Mammary epithelial cell (primary cell): ENCODE measurements around the gene MAP3K10.

Source experiments
- EZH2 ChIP-seq: IDR thresholded peaks from 2 replicates; pipeline ENCODE4 v1.6.1; 2012; ENCODE audit warnings: low read length, inconsistent platforms, borderline replicate concordance
- TF ChIP-seq, protein P1 (sequence below), 2 donors: IDR thresholded peaks in 1 of 2; conservative IDR thresholded peaks in 1 of 2; 2 replicates each; pipeline ENCODE4 v1.5.1; 2011 to 2012; ENCODE audit warnings: inconsistent platforms in 2 of 2, low read length in 2 of 2, mild to moderate bottlenecking in 2 of 2, control low read depth in 1 of 2, low read depth in 1 of 2; ENCODE audit not compliant: insufficient read depth in 1 of 2; ENCODE audit errors: extremely low read depth in 1 of 2

DNA sequence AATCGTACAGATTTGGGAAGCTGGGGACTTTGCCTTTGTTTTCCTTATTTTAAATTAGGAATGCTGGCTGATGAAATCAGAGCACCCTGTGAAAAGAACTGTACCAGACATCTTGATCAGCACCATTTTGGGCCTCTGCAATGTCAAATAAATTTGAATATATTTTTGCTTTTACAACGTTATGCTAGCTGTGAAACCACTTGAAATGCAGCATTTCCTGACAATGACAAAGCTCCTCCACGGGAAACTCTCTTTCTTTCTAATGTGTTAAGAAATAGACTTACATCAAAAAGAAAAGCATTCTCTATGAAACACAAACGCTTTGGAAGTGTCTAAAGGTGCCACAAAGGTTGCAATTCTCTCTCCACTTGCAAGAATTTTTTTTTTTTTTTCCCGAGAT lies 47.1 kb upstream of the MAP3K10 start:
- TF ChIP-seq, protein P1, sequence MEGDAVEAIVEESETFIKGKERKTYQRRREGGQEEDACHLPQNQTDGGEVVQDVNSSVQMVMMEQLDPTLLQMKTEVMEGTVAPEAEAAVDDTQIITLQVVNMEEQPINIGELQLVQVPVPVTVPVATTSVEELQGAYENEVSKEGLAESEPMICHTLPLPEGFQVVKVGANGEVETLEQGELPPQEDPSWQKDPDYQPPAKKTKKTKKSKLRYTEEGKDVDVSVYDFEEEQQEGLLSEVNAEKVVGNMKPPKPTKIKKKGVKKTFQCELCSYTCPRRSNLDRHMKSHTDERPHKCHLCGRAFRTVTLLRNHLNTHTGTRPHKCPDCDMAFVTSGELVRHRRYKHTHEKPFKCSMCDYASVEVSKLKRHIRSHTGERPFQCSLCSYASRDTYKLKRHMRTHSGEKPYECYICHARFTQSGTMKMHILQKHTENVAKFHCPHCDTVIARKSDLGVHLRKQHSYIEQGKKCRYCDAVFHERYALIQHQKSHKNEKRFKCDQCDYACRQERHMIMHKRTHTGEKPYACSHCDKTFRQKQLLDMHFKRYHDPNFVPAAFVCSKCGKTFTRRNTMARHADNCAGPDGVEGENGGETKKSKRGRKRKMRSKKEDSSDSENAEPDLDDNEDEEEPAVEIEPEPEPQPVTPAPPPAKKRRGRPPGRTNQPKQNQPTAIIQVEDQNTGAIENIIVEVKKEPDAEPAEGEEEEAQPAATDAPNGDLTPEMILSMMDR (conservative IDR thresholded peaks at IDR 0.05 in 1 of 2, IDR thresholded peaks at IDR 0.05 in 1 of 2; ENCODE audit: extremely low read depth in 1 of 2, insufficient read depth in 1 of 2, low read depth in 1 of 2, low read length in 2 of 2), result no peak
- no peak for TF ChIP-seq EZH2
